Esophagus muscularis mucosa (tissue), 4 donors: Measurements from ENCODE around the gene UMODL1.

Experiments used
- EP300 ChIP-seq: sonication (generic); formaldehyde crosslinking; IDR thresholded peaks from one replicate; pipeline ENCODE4 v1.6.1; 2017; ENCODE audit warnings: antibody characterized with exemption
- POLR2A ChIP-seq: fragments of 450-650 bp; IDR thresholded peaks from one replicate; pipeline ENCODE4 v1.6.1; 2017; ENCODE audit warnings: antibody characterized with exemption, moderate library complexity, mild to moderate bottlenecking, low read depth
- TF ChIP-seq, protein P1 (sequence below), 3 experiments: fragments of 200-600 bp in 2 of 3; fragments of 450-650 bp in 1 of 3; sonication (generic) in 2 of 3; IDR thresholded peaks; one replicate each; pipeline ENCODE4 v1.5.1; 2017 to 2019; ENCODE audit warnings: antibody characterized with exemption in 3 of 3, mild to moderate bottlenecking in 2 of 3, moderate library complexity in 1 of 3

DNA sequence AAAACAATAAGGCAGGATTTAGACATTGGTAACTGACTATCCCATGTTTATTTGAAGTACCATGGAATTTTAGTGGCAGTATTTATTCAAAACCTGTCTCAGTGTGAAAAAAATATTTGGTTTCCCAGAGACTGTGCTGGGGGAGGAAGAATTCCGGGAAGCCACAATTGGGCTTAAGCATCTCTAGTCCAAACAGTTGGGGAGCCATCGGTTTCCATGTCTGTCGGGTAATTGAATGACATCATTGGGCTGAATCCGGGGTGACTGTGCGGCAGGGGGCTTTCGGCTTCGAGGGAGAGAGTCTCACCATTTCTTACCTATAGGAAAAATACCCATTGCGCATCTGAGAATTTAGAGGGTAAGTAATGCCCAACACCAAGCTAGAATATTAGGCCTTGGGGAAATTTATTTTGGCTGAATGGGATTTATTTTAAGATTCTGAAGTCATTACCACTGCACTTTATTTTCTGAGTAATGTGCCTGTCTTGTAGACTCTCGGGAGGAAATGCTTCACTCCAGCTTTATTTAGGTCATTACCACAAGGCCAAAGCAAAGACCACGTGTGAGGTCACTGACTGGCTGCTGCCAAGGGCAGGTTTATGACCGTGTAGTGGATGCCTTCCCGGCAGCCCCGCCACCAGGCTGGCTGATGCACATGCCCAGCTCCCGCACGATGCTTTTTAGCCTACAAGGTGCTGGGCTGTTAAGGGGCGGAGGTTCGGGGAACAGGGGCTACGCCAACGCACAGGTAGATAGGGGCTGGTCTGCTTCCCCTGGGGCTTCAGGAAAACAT is 23.1 kb upstream of the UMODL1 start:
- no peak for TF ChIP-seq EP300
- TF ChIP-seq POLR2A: no peak
- TF ChIP-seq, protein P1, sequence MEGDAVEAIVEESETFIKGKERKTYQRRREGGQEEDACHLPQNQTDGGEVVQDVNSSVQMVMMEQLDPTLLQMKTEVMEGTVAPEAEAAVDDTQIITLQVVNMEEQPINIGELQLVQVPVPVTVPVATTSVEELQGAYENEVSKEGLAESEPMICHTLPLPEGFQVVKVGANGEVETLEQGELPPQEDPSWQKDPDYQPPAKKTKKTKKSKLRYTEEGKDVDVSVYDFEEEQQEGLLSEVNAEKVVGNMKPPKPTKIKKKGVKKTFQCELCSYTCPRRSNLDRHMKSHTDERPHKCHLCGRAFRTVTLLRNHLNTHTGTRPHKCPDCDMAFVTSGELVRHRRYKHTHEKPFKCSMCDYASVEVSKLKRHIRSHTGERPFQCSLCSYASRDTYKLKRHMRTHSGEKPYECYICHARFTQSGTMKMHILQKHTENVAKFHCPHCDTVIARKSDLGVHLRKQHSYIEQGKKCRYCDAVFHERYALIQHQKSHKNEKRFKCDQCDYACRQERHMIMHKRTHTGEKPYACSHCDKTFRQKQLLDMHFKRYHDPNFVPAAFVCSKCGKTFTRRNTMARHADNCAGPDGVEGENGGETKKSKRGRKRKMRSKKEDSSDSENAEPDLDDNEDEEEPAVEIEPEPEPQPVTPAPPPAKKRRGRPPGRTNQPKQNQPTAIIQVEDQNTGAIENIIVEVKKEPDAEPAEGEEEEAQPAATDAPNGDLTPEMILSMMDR (IDR thresholded peaks at IDR 0.05): no peak
